GM12878 (cell line): Measurements from ENCODE around the gene CEACAM5. TPM values are rescaled to one million over a fixed set of nuclear protein-coding genes. Genes with fewer than 3 reads are reported as not detected.

Experiments
- ATAC-seq: fragments of 200-7000 bp; cut with Tn5 transposase; 3 replicates; pipeline ENCODE4 v1.9.1; 2020; ENCODE audit warnings: mild to moderate bottlenecking, moderate library complexity
- BruUV-seq: library from RNA; stranded (reverse); fragments of 400-500 nt; replicated peaks from 2 replicates; lab custom pipeline; 2021; lab: Mats Ljungman, UMichigan
- CTCF ChIA-PET: fragments of 300-600 bp; sonication (Branson Sonifier 250); formaldehyde crosslinking; extraction: SDS; loops from one replicate; lab custom pipeline; 2021; ENCODE audit warnings: inconsistent platforms; lab: Yijun Ruan, JAX
- POLR2A ChIA-PET: fragments of 350-600 bp; formaldehyde crosslinking; extraction: SDS; loops from one replicate; lab custom pipeline; 2021; ENCODE audit warnings: inconsistent platforms; lab: Charles Lee
- RAD21 ChIA-PET: fragments of 300-600 bp; sonication (Branson Sonifier 250); formaldehyde crosslinking; loops from one replicate; lab custom pipeline; 2023; ENCODE audit warnings: antibody characterized with exemption; ENCODE audit not compliant: unreplicated experiment; lab: Charles Lee
- SMC1A ChIA-PET: fragments of 300-600 bp; sonication (Branson Sonifier 250); formaldehyde crosslinking; loops from one replicate; lab custom pipeline; 2023; ENCODE audit not compliant: unreplicated experiment, uncharacterized antibody; lab: Charles Lee
- DNase-seq: peaks from one replicate; pipeline ENCODE4 v3.0.0-alpha.2; 2011; ENCODE audit warnings: low read depth, low spot score
- FAIRE-seq: peaks from 3 replicates; lab custom pipeline; 2011; peaks lifted over from hg19 to GRCh38; lab: Jason Lieb, UNC
- H2AFZ ChIP-seq: 2 replicates; pipeline ENCODE4 v1.6.0; 2011; ENCODE audit warnings: low read depth, low read length, control low read depth; ENCODE audit not compliant: control insufficient read depth
- H3K27ac ChIP-seq: 2 replicates; pipeline ENCODE4 v1.5.1; 2011; ENCODE audit warnings: control low read depth; ENCODE audit not compliant: control insufficient read depth, insufficient read depth
- H3K27me3 ChIP-seq, 2 experiments: replicated peaks in 1 of 2; 2 replicates each; pipeline versions ENCODE4 v1.6.0 to v1.6.1; 2011; ENCODE audit warnings: low read length in 1 of 2; ENCODE audit not compliant: control insufficient read depth in 2 of 2, insufficient read depth in 2 of 2
- H3K36me3 ChIP-seq, 2 experiments: 2 replicates each; pipeline ENCODE4 v1.5.1; 2011; ENCODE audit warnings: low read length in 1 of 2; ENCODE audit not compliant: control insufficient read depth in 2 of 2, insufficient read depth in 2 of 2
- H3K4me1 ChIP-seq: 2 replicates; pipeline ENCODE4 v1.6.1; 2011; ENCODE audit warnings: mild to moderate bottlenecking, low read length, moderate library complexity, mixed read lengths; ENCODE audit not compliant: control insufficient read depth, insufficient read depth
- H3K4me2 ChIP-seq: 2 replicates; pipeline ENCODE4 v1.6.0; 2011; ENCODE audit warnings: control low read depth; ENCODE audit not compliant: control insufficient read depth, insufficient read depth
- H3K4me3 ChIP-seq: fragments of 200-600 bp; sonication (generic); 2 replicates; pipeline ENCODE4 v1.5.1; 2016
- H3K79me2 ChIP-seq: 2 replicates; pipeline ENCODE4 v1.6.0; 2011; ENCODE audit warnings: low read length; ENCODE audit not compliant: control insufficient read depth, insufficient read depth
- H3K9ac ChIP-seq: 2 replicates; pipeline ENCODE4 v1.8.0; 2011; ENCODE audit warnings: low read length, control low read depth, mixed read lengths; ENCODE audit not compliant: control insufficient read depth, insufficient read depth
- H3K9me3 ChIP-seq: replicated peaks from 3 replicates; pipeline ENCODE4 v1.5.1; 2011; ENCODE audit warnings: mild to moderate bottlenecking, low read length; ENCODE audit not compliant: control insufficient read depth, insufficient read depth
- H4K20me1 ChIP-seq: 2 replicates; pipeline ENCODE4 v1.6.0; 2011; ENCODE audit not compliant: control insufficient read depth, insufficient read depth
- ATF7 ChIP-seq: fragments of 450-650 bp; IDR thresholded peaks from 2 replicates; pipeline ENCODE4 v1.6.1; 2016; ENCODE audit warnings: low read depth, mild to moderate bottlenecking
- CREB1 ChIP-seq: IDR thresholded peaks from 2 replicates; pipeline ENCODE4 v1.6.1; 2012; ENCODE audit warnings: low read depth, mild to moderate bottlenecking, inconsistent platforms
- KDM1A ChIP-seq: fragments of 200-600 bp; sonication (generic); IDR thresholded peaks from 2 replicates; pipeline ENCODE4 v1.6.1; 2016; ENCODE audit warnings: borderline replicate concordance
- RAD21 ChIP-seq: IDR thresholded peaks from 2 replicates; pipeline ENCODE4 v1.6.1; 2011; ENCODE audit warnings: mild to moderate bottlenecking, low read depth, low read length, moderate library complexity; ENCODE audit not compliant: insufficient read depth
- SKIL ChIP-seq: fragments of 450-650 bp; IDR thresholded peaks from 2 replicates; pipeline ENCODE4 v1.6.1; 2017; ENCODE audit warnings: mild to moderate bottlenecking, low read depth, inconsistent platforms; ENCODE audit not compliant: poor library complexity, severe bottlenecking
- SMC3 ChIP-seq: IDR thresholded peaks from 2 replicates; pipeline ENCODE4 v1.6.1; 2011; ENCODE audit warnings: low read length, improper control_type of control experiment, borderline replicate concordance
- SUPT20H ChIP-seq: IDR thresholded peaks from 2 replicates; pipeline ENCODE4 v1.6.1; 2011; ENCODE audit warnings: low read depth, mild to moderate bottlenecking, low read length, moderate library complexity, borderline replicate concordance; ENCODE audit not compliant: control insufficient read depth
- WGBS: methylation state at CpG from one replicate; pipeline ENCODE4 v1.1.6; 2016; ENCODE audit warnings: low lambda C conversion rate; ENCODE audit not compliant: insufficient replicate concordance, insufficient coverage; ENCODE audit errors: missing lambda C conversion rate; 5-methylcytosine and 5-hydroxymethylcytosine counted together
- in situ Hi-C: fragments of 300-500 bp; cut with MboI; formaldehyde crosslinking; loops from 9 replicates; pipeline ENCODE4 v1.14.3; 2018; ENCODE audit warnings: mixed read lengths
- intact Hi-C: fragments of 100-400 bp; cut with micrococcal nuclease; formaldehyde crosslinking; loops from one replicate; pipeline ENCODE4 v1.14.2; 2022; ENCODE audit not compliant: unreplicated experiment
- polyA plus RNA-seq, 11 experiments: library from polyadenylated mRNA; depleted of rRNA in 4 of 11; unstranded in 6 of 11; stranded (reverse) in 5 of 11; fragments of >200 nt; fragmentation: Nextera tagmentation in 4 of 11; fragmentation: Illumina TruSeq in 1 of 11; extraction: Ambion mirVana in 4 of 11; extraction: Trizol in 1 of 11; gene quantifications; 1 replicate in 1 of 11; 2 replicates in 10 of 11; pipeline versions ENCODE4 v1.2.1 to v1.2.3, GENCODE V29; 2011 to 2016; ENCODE audit warnings: inconsistent platforms in 2 of 11, missing spikeins in 2 of 11, low read depth in 1 of 11
- total RNA-seq, 4 experiments: library from RNA; depleted of rRNA in 3 of 4; stranded (reverse); fragments of >200 nt in 3 of 4; fragmentation: Illumina TruSeq in 1 of 4; extraction: Trizol in 1 of 4; gene quantifications; 2 replicates each; pipeline versions ENCODE4 v1.2.1 to v1.2.3, GENCODE V29; 2013 to 2021
- TF ChIP-seq, protein P1 (sequence below), 3 experiments: IDR thresholded peaks in 2 of 3; conservative IDR thresholded peaks in 1 of 3; 2 replicates each; pipeline ENCODE4 v1.5.1; 2011; ENCODE audit warnings: low read depth in 3 of 3, low read length in 3 of 3, mild to moderate bottlenecking in 3 of 3, control low read depth in 2 of 3, moderate library complexity in 2 of 3, inconsistent platforms in 1 of 3, mixed read lengths in 1 of 3; ENCODE audit not compliant: control insufficient read depth in 2 of 3, insufficient read depth in 1 of 3; ENCODE audit errors: extremely low read depth in 1 of 3

The CEACAM5 gene
- total and polyA plus RNA-seq, 10 of the 15 experiments (the other 5 are each of a cell fraction or from before 2014, with no cell fraction given): 0.38 TPM; not detected in 9

- intact Hi-C loops: loop anchor here (2.0 kb wide), 1 partner anchor 59 kb away; no protein-coding TSS in a partner anchor
- ChIA-PET SMC1A (interaction anchor here (0.5 kb wide), 1 partner anchor 103 kb away, joined by 4 read pairs; no protein-coding TSS in a partner anchor), RAD21 (interaction anchor here (1.2 kb wide), 1 partner anchor 59 kb away, joined by 3 read pairs; no protein-coding TSS in a partner anchor), CTCF (interaction anchor here (0.8 to 4.7 kb wide), 6 partner anchors 9 to 103 kb away, joined by 3 to 37 read pairs (median 3); no protein-coding TSS in a partner anchor)
- ATAC-seq (no peak), FAIRE-seq (no peak)
- in situ Hi-C loops: no loop called here
- no peaks in the 10 kb centered on the region for H3K79me2 ChIP-seq
- H2AFZ ChIP-seq: no peak overlapping the region
- WGBS: 14% methylated on average over 10 of the region's 10 CpGs
- TF ChIP-seq SUPT20H (no peak), SKIL (no peak), RAD21 (peak; percentile 42), ATF7 (no peak), SMC3 (peak; percentile 12; the same call in 1 of the 2 replicates), CREB1 (no peak), KDM1A (no peak)
- TF ChIP-seq, protein P1, sequence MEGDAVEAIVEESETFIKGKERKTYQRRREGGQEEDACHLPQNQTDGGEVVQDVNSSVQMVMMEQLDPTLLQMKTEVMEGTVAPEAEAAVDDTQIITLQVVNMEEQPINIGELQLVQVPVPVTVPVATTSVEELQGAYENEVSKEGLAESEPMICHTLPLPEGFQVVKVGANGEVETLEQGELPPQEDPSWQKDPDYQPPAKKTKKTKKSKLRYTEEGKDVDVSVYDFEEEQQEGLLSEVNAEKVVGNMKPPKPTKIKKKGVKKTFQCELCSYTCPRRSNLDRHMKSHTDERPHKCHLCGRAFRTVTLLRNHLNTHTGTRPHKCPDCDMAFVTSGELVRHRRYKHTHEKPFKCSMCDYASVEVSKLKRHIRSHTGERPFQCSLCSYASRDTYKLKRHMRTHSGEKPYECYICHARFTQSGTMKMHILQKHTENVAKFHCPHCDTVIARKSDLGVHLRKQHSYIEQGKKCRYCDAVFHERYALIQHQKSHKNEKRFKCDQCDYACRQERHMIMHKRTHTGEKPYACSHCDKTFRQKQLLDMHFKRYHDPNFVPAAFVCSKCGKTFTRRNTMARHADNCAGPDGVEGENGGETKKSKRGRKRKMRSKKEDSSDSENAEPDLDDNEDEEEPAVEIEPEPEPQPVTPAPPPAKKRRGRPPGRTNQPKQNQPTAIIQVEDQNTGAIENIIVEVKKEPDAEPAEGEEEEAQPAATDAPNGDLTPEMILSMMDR (IDR thresholded peaks at IDR 0.05 in 2 of 3, conservative IDR thresholded peaks at IDR 0.05 in 1 of 3; ENCODE audit: control insufficient read depth in 2 of 3, extremely low read depth in 1 of 3, insufficient read depth in 1 of 3, low read depth in 3 of 3, low read length in 3 of 3): peak; percentile 45 to 52 (median 51); a peak in 4 of 6 replicates
- TF ChIP-seq, all 136 proteins: peak for 3
- BruUV-seq: no TSS peak
- POLR2A ChIA-PET: interaction anchor here (0.6 kb wide), 1 partner anchor 497 kb away, joined by 4 read pairs; no protein-coding TSS in a partner anchor
- Histone ChIP-seq H3K4me1 (no peaks in the 10 kb centered on the region), H4K20me1 (no peaks in the 10 kb centered on the region), H3K27ac (no peak overlapping the region), H3K9me3 (no peaks in the 10 kb centered on the region), H3K27me3 (peaks cover 2 to 3% of the 10 kb centered on the region in 2 experiments; a peak in 3 of 4 replicates), H3K9ac (no peak overlapping the region), H3K4me3 (no peak overlapping the region), H3K4me2 (no peak overlapping the region), H3K36me3 (no peaks in the 10 kb centered on the region)
- no peak for DNase-seq
These were observed 6.9 kb upstream of the CEACAM5 start for GRCh38 chr19:41701401-41702075.
